Endothelial cell of umbilical vein (primary cell): Measurements from ENCODE around the gene ABCA2.

Experiments
- EZH2 ChIP-seq: IDR thresholded peaks from 2 replicates; pipeline ENCODE4 v1.6.1; 2012; ENCODE audit warnings: borderline replicate concordance, low read depth, mild to moderate bottlenecking, moderate library complexity, low read length, inconsistent platforms; ENCODE audit not compliant: severe bottlenecking
- GATA2 ChIP-seq: IDR thresholded peaks from 2 replicates; pipeline ENCODE4 v1.7.0; 2011; ENCODE audit warnings: low read depth, mild to moderate bottlenecking, moderate library complexity, mixed read lengths, low read length; ENCODE audit not compliant: insufficient read length, insufficient read depth
- JUN ChIP-seq: IDR thresholded peaks from 2 replicates; pipeline ENCODE4 v1.6.1; 2011; ENCODE audit warnings: borderline replicate concordance, low read depth; ENCODE audit not compliant: insufficient read length, insufficient read depth
- MAX ChIP-seq: IDR thresholded peaks from 2 replicates; pipeline ENCODE4 v1.6.1; 2011; ENCODE audit not compliant: insufficient read depth, insufficient read length
- MYC ChIP-seq: IDR thresholded peaks from one replicate; pipeline ENCODE4 v1.6.1; 2011; ENCODE audit warnings: mild to moderate bottlenecking, low read depth, low read length
- POLR2A ChIP-seq: IDR thresholded peaks from 2 replicates; pipeline ENCODE4 v1.6.1; 2012; ENCODE audit warnings: low read depth, mild to moderate bottlenecking, control low read depth, low read length
- POLR2AphosphoS5 ChIP-seq: IDR thresholded peaks from 2 replicates; pipeline ENCODE4 v1.6.1; 2012; ENCODE audit warnings: low read depth, mild to moderate bottlenecking, control low read depth, low read length, moderate library complexity; ENCODE audit not compliant: insufficient read depth
- TF ChIP-seq, protein P1 (sequence below), 2 donors: IDR thresholded peaks; 1 replicate in 1 of 2; 2 replicates in 1 of 2; pipeline ENCODE4 v1.5.1; 2011; ENCODE audit warnings: low read length in 2 of 2, mild to moderate bottlenecking in 2 of 2, moderate library complexity in 2 of 2, control low read depth in 1 of 2, inconsistent platforms in 1 of 2, low read depth in 1 of 2; ENCODE audit not compliant: insufficient read depth in 1 of 2; ENCODE audit errors: extremely low read depth in 1 of 2

GRCh38 chr9:136957461-136957860, 70.6 kb downstream of the ABCA2 start:
- TF ChIP-seq POLR2A (no peak), EZH2 (no peak), POLR2AphosphoS5 (no peak), JUN (no peak), GATA2 (no peak), MYC (no peak), MAX (no peak)
- TF ChIP-seq, protein P1, sequence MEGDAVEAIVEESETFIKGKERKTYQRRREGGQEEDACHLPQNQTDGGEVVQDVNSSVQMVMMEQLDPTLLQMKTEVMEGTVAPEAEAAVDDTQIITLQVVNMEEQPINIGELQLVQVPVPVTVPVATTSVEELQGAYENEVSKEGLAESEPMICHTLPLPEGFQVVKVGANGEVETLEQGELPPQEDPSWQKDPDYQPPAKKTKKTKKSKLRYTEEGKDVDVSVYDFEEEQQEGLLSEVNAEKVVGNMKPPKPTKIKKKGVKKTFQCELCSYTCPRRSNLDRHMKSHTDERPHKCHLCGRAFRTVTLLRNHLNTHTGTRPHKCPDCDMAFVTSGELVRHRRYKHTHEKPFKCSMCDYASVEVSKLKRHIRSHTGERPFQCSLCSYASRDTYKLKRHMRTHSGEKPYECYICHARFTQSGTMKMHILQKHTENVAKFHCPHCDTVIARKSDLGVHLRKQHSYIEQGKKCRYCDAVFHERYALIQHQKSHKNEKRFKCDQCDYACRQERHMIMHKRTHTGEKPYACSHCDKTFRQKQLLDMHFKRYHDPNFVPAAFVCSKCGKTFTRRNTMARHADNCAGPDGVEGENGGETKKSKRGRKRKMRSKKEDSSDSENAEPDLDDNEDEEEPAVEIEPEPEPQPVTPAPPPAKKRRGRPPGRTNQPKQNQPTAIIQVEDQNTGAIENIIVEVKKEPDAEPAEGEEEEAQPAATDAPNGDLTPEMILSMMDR (IDR thresholded peaks at IDR 0.05; ENCODE audit: extremely low read depth in 1 of 2, insufficient read depth in 1 of 2, low read depth in 1 of 2, low read length in 2 of 2): no peak
